GM12801 (cell line): ENCODE data around the gene LUZP1.

Experiments used
- CTCF ChIP-seq: IDR thresholded peaks from one replicate; pipeline ENCODE4 v1.5.1; 2011; ENCODE audit warnings: control low read depth; ENCODE audit not compliant: insufficient read length; ENCODE audit errors: extremely low read depth

Gene LUZP1

GRCh38 chr1:23135268-23135667 is 33.4 kb downstream of the LUZP1 start:
- TF ChIP-seq CTCF: no peak

GRCh38 chr1:23134055-23134454 is 34.6 kb downstream of the LUZP1 start:
- no peak for TF ChIP-seq CTCF

- no peak for TF ChIP-seq CTCF
Measured at GRCh38 chr1:23133587-23133986, 35.1 kb downstream of the LUZP1 start.

- no peak for TF ChIP-seq CTCF
Measured at GRCh38 chr1:23132033-23132432, 36.6 kb downstream of the LUZP1 start.

- TF ChIP-seq CTCF: no peak
Measured at GRCh38 chr1:23129846-23130245, 38.8 kb downstream of the LUZP1 start.

- TF ChIP-seq CTCF: no peak
Measured at GRCh38 chr1:23126801-23127200, 41.9 kb downstream of the LUZP1 start.

- no peak for TF ChIP-seq CTCF
Measured at GRCh38 chr1:23126200-23126599, 42.5 kb downstream of the LUZP1 start.

- TF ChIP-seq CTCF: no peak
Measured at GRCh38 chr1:23125489-23125888, 43.2 kb downstream of the LUZP1 start.
